ENCODE measurements around the gene AKT2.

The AKT2 gene

DNA sequence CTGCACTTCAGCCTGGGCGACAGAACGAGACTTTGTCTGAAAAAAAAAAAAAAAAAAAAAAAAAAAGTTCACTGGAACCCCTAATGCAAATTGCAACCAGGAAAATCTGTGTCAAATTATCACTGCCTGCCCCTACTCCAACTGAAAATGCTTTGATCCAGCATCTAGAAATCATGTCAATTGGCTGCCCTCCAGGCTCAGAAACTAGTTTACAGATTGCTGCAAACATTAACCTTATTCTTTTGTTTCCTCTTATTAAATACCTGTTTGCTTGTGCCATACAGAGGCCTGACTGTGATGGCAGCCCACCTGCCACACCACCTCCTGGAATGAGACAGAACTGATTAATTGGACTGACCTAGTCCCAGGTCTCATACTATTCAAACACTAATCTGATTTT, 18.6 kb upstream of the AKT2 start:
- Histone ChIP-seq H3K36me3 (no peaks in the 10 kb centered on the region), H3K4me3 (no peak overlapping the region), H3K9ac (peak overlapping the region; percentile 53), H3K4me1 (peaks cover 25% of the 10 kb centered on the region), H3K9me3 (no peaks in the 10 kb centered on the region), H3K4me2 (peak overlapping the region; percentile 49; the same call in 1 of the 2 replicates), H4K20me1 (no peaks in the 10 kb centered on the region), H3K27me3 (no peaks in the 10 kb centered on the region), H3K27ac (no peak overlapping the region)
- no peak for TF ChIP-seq Cebpa-rat (IDR thresholded peaks at IDR 0.05)

DNA sequence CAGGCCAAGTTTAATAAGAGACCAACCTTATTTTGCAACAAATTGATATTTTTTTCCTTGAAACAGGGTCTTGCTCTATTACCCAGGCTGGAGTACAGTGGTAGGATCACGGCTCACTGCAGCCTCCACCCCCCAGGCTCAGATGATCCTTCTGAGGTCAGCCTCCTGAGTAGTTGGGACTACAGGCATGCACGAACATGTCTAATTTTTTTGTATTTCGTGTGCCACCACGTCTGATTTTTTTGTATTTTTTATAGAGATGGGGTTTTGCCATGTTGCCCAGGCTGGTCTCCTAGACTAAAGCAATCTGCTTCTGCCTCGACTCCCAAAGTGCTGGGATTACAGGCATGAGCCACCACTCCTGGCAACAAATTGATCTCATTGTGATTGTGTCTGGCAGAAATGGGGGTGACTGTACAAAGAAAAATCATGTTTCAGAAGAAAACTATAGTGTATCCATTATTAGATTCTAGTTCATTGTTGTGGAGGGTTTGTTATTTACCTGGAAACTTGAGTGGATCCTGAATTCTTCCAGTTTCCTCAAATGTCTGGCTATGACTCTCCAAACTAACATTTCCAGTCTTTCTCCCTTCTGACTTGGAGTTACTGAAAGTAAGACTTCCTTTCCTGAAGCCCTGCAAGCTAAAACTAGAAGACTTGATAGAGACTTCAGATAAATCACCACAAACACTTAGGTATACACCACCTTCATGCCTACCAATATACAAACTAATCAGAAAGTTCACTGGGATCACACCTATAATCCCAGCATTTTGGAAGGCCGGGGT, 17.3 kb upstream of the AKT2 start:
- Histone ChIP-seq H3K9ac (no peak overlapping the region), H3K27ac (no peak overlapping the region), H3K4me2 (no peak overlapping the region), H3K4me1 (peaks cover 24% of the 10 kb centered on the region), H3K27me3 (no peaks in the 10 kb centered on the region), H3K36me3 (no peaks in the 10 kb centered on the region), H3K9me3 (no peaks in the 10 kb centered on the region), H3K4me3 (no peak overlapping the region), H4K20me1 (no peaks in the 10 kb centered on the region)
- TF ChIP-seq Cebpa-rat (IDR thresholded peaks at IDR 0.05): no peak

DNA sequence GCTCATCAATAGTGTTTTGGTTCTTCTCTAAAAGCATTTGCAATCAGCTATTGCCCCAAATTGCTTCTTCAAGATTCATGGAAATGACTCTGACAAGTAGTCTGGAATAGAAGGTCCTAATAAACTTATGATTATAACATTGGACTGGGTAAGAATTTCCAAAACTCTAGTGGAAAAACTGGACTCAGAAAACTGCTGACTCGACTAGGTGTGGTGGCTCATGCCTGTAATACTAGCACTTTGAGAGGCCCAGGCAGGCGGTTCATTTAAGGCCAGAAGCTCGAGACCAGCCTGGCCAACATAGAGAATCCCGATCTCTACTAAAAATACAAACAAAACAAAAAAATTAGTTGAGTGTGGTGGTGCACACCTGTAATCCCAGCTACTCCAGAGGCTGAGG, 15.5 kb upstream of the AKT2 start:
- H3K9ac ChIP-seq: no peak overlapping the region
- no peaks in the 10 kb centered on the region for H3K36me3 ChIP-seq
- TF ChIP-seq Cebpa-rat (IDR thresholded peaks at IDR 0.05): no peak
- no peaks in the 10 kb centered on the region for H3K27me3 ChIP-seq
- H3K4me3 ChIP-seq: no peak overlapping the region
- H3K4me2 ChIP-seq: no peak overlapping the region
- peaks cover 27% of the 10 kb centered on the region for H3K4me1 ChIP-seq
- H3K9me3 ChIP-seq: no peaks in the 10 kb centered on the region
- no peak overlapping the region for H3K27ac ChIP-seq
- no peaks in the 10 kb centered on the region for H4K20me1 ChIP-seq

DNA sequence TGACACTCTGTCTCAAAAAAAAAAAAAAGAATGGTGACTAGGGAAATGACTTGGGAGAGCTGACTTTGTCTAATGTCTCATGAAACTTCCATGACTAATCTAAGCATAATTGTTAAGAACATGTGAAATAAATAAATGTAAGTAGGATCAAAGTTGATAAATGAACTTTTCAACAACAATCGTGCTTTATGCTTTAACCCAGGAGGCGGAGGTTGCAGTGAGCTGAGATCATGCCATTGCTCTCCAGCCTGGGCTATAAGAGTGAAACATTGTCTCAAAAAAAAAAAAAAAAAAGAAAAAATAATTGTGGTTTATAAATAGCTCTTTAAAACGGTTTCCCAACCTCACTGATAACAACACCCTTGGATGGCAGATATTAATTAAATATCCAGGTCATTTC, 12.9 kb upstream of the AKT2 start:
- no peak overlapping the region for H3K27ac ChIP-seq
- no peaks in the 10 kb centered on the region for H3K36me3 ChIP-seq
- no peaks in the 10 kb centered on the region for H3K9me3 ChIP-seq
- no peak overlapping the region for H3K4me2 ChIP-seq
- no peak overlapping the region for H3K4me3 ChIP-seq
- H3K4me1 ChIP-seq: peaks cover 11% of the 10 kb centered on the region; the same call in 1 of the 2 replicates
- no peak for TF ChIP-seq Cebpa-rat (IDR thresholded peaks at IDR 0.05)
- no peaks in the 10 kb centered on the region for H4K20me1 ChIP-seq
- H3K9ac ChIP-seq: no peak overlapping the region
- H3K27me3 ChIP-seq: no peaks in the 10 kb centered on the region

DNA sequence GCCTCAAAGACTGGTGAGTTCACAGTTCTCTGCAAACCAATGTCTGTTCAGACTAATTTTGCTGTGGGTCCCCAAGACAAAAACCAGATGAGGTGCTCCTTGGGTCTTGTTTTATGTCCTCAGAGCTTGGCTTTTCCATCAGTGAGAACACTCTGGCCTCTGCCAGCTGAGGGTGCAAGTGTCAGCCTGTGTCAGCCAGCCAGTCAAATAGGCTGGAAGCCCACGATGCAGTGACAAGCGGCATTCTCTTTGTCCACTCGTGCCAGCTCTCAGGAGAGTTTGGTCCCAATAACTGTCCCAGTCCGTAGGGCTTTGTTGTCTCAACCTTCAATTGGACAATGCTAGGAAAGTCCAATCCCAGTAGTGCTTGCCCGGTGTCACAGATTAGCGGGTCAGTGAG, 9.4 kb upstream of the AKT2 start:
- no peaks in the 10 kb centered on the region for H4K20me1 ChIP-seq
- no peaks in the 10 kb centered on the region for H3K9me3 ChIP-seq
- no peak overlapping the region for H3K27ac ChIP-seq
- H3K36me3 ChIP-seq: no peaks in the 10 kb centered on the region
- peaks cover 11% of the 10 kb centered on the region; the same call in 1 of the 2 replicates for H3K4me1 ChIP-seq
- 0 out of 2 replicates have a peak overlapping the region, but pooled peaks have one; percentile 6 for H3K9ac ChIP-seq
- TF ChIP-seq Cebpa-rat (IDR thresholded peaks at IDR 0.05): no peak
- H3K4me3 ChIP-seq: no peak overlapping the region
- no peaks in the 10 kb centered on the region for H3K27me3 ChIP-seq
- no peak overlapping the region for H3K4me2 ChIP-seq

DNA sequence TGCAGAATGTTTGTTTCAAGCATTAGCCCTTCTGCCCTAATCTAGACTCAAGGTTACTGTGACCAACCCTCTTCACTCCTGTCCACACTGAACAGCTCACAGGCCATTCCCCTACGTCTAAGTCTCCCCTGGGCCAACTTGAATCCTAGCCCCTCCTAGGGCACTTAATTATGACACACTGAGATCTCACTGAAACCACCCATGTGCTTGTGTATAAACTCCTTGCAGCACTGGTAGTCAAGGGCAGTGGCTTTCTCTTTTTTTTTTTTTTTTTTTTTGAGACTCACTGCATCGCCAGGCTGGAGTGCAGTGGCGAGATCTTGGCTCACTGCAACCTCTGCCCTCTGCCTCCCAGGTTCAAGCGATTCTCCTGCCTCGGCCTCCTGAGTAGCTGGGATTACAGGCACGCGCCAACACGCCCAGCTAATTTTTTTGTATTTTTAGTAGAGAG, 1.9 kb upstream of the AKT2 start:
- peaks cover 41% of the 10 kb centered on the region for H3K4me1 ChIP-seq

DNA sequence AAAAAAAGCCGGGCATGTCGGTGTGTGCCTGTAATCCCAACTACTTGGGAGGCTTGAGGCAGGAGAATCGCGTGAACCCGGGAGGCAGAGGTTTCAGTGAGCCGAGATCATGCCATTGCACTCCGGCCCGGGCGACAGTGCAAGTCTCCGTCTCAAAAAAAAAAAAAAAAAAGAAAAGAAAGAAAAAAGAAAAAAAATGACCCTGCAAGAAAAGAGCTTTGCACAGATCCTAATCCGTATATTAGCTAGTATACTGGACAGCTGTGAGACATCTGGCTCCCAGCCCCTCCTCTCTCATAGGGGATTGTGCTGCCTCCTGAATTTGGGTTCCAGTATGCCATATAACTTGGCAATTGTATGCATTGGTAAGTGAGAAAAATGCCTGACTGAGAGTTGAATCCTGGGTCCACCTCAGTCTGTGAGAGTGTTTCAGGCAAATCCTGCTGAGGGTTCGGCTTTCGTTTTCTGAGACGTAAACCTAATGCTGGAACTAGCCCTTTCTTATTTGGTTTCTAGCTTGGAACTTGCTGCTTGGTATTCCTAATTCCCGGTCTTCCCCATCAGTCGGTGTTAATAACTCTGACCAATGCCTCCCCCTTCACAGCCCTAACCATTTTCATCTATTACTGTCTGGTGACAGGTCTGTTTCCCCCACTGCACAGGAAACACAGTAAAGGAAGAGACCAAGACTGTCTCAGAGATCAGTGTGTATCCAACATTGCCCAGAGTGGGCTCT, 1.3 kb upstream of the AKT2 start:
- Histone ChIP-seq H3K4me1 (peaks cover 47% of the 10 kb centered on the region), H3K4me2 (peak overlapping the region; percentile 64), H3K9me3 (no peaks in the 10 kb centered on the region), H3K4me3 (no peak overlapping the region), H3K27ac (peak overlapping the region; percentile 68), H3K9ac (peak overlapping the region; percentile 36; the same call in 1 of the 2 replicates), H3K36me3 (peaks cover 7% of the 10 kb centered on the region; the same call in 1 of the 2 replicates), H4K20me1 (peaks cover 31% of the 10 kb centered on the region), H3K27me3 (no peaks in the 10 kb centered on the region)
- TF ChIP-seq Cebpa-rat (IDR thresholded peaks at IDR 0.05): no peak

More for the DNA sequence above, 1.9 kb upstream of the AKT2 start:
- Histone ChIP-seq H3K9ac (peak overlapping the region; percentile 36; the same call in 1 of the 2 replicates), H3K9me3 (no peaks in the 10 kb centered on the region), H3K27ac (peak overlapping the region; percentile 68), H4K20me1 (peaks cover 25% of the 10 kb centered on the region), H3K4me3 (no peak overlapping the region), H3K27me3 (no peaks in the 10 kb centered on the region), H3K4me2 (peak overlapping the region; percentile 64), H3K36me3 (peaks cover 6% of the 10 kb centered on the region; the same call in 1 of the 2 replicates)
- no peak for TF ChIP-seq Cebpa-rat (IDR thresholded peaks at IDR 0.05)

DNA sequence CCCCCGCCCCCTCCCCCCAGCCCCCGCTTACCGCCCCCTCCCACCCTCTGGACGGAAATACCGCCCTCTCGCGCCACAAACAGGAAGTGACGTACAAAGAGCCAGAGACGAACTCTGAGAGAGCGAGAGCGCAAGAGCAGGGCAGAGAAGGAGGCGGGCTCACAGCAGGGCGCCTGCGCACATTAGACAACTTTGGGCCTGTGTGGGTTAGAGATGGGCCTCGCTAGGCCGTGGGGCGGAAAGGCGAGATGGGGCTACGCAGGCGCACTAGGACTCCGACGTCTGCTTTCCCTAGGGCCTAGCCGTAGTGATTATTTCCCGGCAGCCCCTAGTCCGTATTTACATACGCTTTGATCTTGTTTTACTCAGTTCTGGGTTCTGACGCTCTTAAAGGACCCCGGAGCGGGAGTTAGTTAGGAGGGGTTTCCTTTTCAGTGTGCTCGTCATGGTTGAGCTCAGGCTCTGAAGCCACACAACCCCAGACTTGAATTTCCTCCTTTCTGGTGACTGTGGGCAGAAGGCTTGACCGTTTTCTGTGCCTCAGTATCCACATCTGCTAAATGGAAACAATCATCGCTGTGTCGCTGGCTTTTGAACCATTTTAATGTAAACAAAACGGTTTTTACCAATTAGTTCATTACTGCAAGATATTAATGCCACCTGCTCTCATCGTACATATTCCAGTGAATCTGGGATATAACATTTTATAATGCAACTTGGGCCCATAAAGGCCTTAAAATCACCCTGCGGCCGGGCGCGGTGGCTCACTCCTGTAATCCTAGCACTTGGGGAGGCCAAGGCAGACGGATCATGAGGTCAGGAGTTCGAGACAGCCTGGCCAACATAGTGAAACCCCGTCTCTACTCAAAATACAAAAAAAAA, 449 bp upstream of the AKT2 start:
- peaks cover 39% of the 10 kb centered on the region for H4K20me1 ChIP-seq
- H3K4me1 ChIP-seq: peaks cover 55% of the 10 kb centered on the region
- H3K4me2 ChIP-seq: peak overlapping the region; percentile 64
- H3K36me3 ChIP-seq: peaks cover 7% of the 10 kb centered on the region; the same call in 1 of the 2 replicates
- no peak for TF ChIP-seq Cebpa-rat (IDR thresholded peaks at IDR 0.05)
- peak overlapping the region; percentile 98 for H3K27ac ChIP-seq
- peak overlapping the region; percentile 97 for H3K9ac ChIP-seq
- H3K4me3 ChIP-seq: peak overlapping the region; percentile 87
- no peaks in the 10 kb centered on the region for H3K9me3 ChIP-seq
- no peaks in the 10 kb centered on the region for H3K27me3 ChIP-seq

DNA sequence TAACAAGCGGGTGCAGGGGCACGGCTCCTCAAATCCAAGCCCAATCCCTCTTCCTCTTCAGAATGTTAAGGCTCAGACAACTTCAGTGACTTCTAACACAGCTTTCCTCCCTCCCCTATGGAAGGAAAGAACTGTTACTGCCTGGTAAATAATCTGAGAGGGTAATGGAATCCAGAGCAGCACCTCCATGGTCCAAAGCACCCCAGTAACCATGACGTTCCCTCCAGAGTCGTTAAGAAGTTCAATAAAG, 969 bp downstream of the AKT2 start:
- no peaks in the 10 kb centered on the region for H3K9me3 ChIP-seq
- no peaks in the 10 kb centered on the region for H3K27me3 ChIP-seq
- H4K20me1 ChIP-seq: peaks cover 53% of the 10 kb centered on the region
- peak overlapping the region; percentile 97 for H3K9ac ChIP-seq
- peak overlapping the region; percentile 99 for H3K4me2 ChIP-seq
- peak overlapping the region; percentile 87 for H3K4me3 ChIP-seq
- TF ChIP-seq Cebpa-rat (IDR thresholded peaks at IDR 0.05): no peak
- H3K36me3 ChIP-seq: peaks cover 7% of the 10 kb centered on the region; the same call in 1 of the 2 replicates
- H3K27ac ChIP-seq: peak overlapping the region; percentile 98
- H3K4me1 ChIP-seq: peaks cover 69% of the 10 kb centered on the region

Measured in BLaER1 (cell line).